Measurements from ENCODE around the gene RUNX2. TPM values are rescaled to one million over a fixed set of nuclear protein-coding genes. Genes with fewer than 3 reads are reported as not detected.

RUNX2 gene
- total and polyA plus RNA-seq, 2 of the 8 experiments (the other 6 are each of a cell fraction or from before 2014, with no cell fraction given), result 0.26 to 1.2 TPM

DNA sequence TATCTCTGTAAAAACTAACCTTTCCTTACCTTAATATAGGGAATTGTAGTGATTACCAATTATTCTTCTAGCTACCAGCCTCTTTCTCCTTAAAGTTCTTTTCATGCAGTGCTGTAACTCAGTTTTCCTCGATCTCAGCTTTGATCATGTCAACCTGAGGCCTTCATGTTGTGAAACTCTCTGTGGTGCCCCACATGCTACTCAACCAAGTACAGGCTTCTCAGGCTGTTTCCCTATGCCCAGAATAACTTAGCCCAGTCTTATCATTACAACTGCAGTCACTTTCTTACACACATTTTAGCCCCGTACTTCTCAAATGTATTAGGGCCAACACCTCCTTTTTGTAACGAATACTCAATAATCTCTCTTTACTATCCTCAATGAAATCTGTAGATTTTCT is 139.7 kb downstream of the RUNX2 start:
- POLR2A ChIA-PET (ENCODE audit: partially characterized antibody), result no interaction called here
- WGBS, 2 experiments (ENCODE audit: extremely low coverage in 1 of 2, insufficient coverage in 1 of 2, insufficient read length in 1 of 2, insufficient replicate concordance in 2 of 2, low coverage in 1 of 2, low lambda C conversion rate in 2 of 2, missing lambda C conversion rate in 1 of 2), result 92% methylated on average over 3 of the region's 3 CpGs; no CpG with 5 or more reads in 1 of the 2 experiments
- TF ChIP-seq SP2 (IDR thresholded peaks at IDR 0.05; ENCODE audit: low read length) (no peak), SIRT6 (IDR thresholded peaks at IDR 0.05; ENCODE audit: low read length) (no peak), BRCA1 (IDR thresholded peaks at IDR 0.05; ENCODE audit: low read depth, low read length) (no peak), SAP30 (IDR thresholded peaks at IDR 0.05; ENCODE audit: insufficient read depth, insufficient replicate concordance, low read length) (no peak), SIX5 (IDR thresholded peaks at IDR 0.05; ENCODE audit: low read depth, low read length) (no peak), BCL11A (IDR thresholded peaks at IDR 0.05; ENCODE audit: low read depth in 2 of 2, low read length in 2 of 2) (no peak), CTCF (IDR thresholded peaks at IDR 0.05; ENCODE audit: control extremely low read depth in 1 of 3, insufficient read depth in 1 of 3, low read depth in 1 of 3, low read length in 3 of 3) (no peak), RFX5 (IDR thresholded peaks at IDR 0.05; ENCODE audit: borderline replicate concordance, low read depth, low read length) (no peak), ZNF274 (IDR thresholded peaks at IDR 0.05; ENCODE audit: borderline replicate concordance, extremely low read depth, low read length) (no peak), RAD21 (IDR thresholded peaks at IDR 0.05 in 1 of 2, conservative IDR thresholded peaks at IDR 0.05 in 1 of 2; ENCODE audit: low read depth in 2 of 2, low read length in 2 of 2) (no peak)
- TF ChIP-seq, protein P1, sequence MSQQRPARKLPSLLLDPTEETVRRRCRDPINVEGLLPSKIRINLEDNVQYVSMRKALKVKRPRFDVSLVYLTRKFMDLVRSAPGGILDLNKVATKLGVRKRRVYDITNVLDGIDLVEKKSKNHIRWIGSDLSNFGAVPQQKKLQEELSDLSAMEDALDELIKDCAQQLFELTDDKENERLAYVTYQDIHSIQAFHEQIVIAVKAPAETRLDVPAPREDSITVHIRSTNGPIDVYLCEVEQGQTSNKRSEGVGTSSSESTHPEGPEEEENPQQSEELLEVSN (IDR thresholded peaks at IDR 0.05), result no peak

More for the DNA sequence above, 139.7 kb downstream of the RUNX2 start:
- Histone ChIP-seq H2AFZ (ENCODE audit: low read length) (no peak overlapping the region), H4K8ac (ENCODE audit: extremely low read depth, insufficient read depth, low read length) (no peak overlapping the region), H3K79me1 (ENCODE audit: low read depth, low read length) (no peaks in the 10 kb centered on the region), H2BK12ac (ENCODE audit: low read depth, low read length) (no peak overlapping the region), H4K91ac (replicated peaks; ENCODE audit: insufficient read length, low read length) (no peak overlapping the region), H4K20me1 (replicated peaks in 1 of 2; ENCODE audit: control insufficient read depth in 1 of 2, insufficient read depth in 2 of 2, low read length in 2 of 2) (no peaks in the 10 kb centered on the region), H3K4me1 (replicated peaks in 1 of 4; ENCODE audit: control insufficient read depth in 3 of 4, insufficient read depth in 4 of 4, low read length in 3 of 4) (no peaks in the 10 kb centered on the region), H3K27ac (ENCODE audit: low read depth, low read length) (no peak overlapping the region), H3K9me3 (ENCODE audit: insufficient read depth in 2 of 2, low read depth in 1 of 2, low read length in 1 of 2) (no peaks in the 10 kb centered on the region), H2AK5ac (ENCODE audit: low read depth, low read length) (no peak overlapping the region), H3K18ac (ENCODE audit: extremely low read depth, low read length) (no peak overlapping the region), H2BK120ac (replicated peaks; ENCODE audit: low read depth, low read length) (no peak overlapping the region), H3K23me2 (ENCODE audit: low read depth, low read length) (no peaks in the 10 kb centered on the region), H3K36me3 (ENCODE audit: control insufficient read depth in 2 of 4, insufficient read depth in 4 of 4, low read length in 3 of 4) (no peaks in the 10 kb centered on the region), H4K5ac (ENCODE audit: insufficient read length, low read depth, low read length) (no peak overlapping the region), H2BK15ac (ENCODE audit: low read length) (no peak overlapping the region), H3K4ac (replicated peaks; ENCODE audit: insufficient read length, low read depth, low read length) (no peak overlapping the region), H3K79me2 (ENCODE audit: control insufficient read depth in 1 of 2, insufficient read depth in 2 of 2, low read length in 2 of 2) (no peaks in the 10 kb centered on the region), H3K4me2 (ENCODE audit: insufficient read depth in 1 of 2, low read depth in 2 of 2, low read length in 2 of 2) (no peak overlapping the region), H3K4me3 (ENCODE audit: extremely low read depth in 1 of 4, insufficient read depth in 2 of 4, low read depth in 3 of 4, low read length in 4 of 4) (no peak overlapping the region), H3K9ac (replicated peaks in 1 of 4; ENCODE audit: extremely low read depth in 1 of 4, low read depth in 3 of 4, low read length in 3 of 4) (no peak overlapping the region), H3K23ac (ENCODE audit: insufficient read length) (no peak overlapping the region), H3K27me3 (replicated peaks in 1 of 4; ENCODE audit: control insufficient read depth in 3 of 4, extremely low read depth in 1 of 4, insufficient read depth in 3 of 4, low read length in 3 of 4) (no peaks in the 10 kb centered on the region), H2BK20ac (ENCODE audit: low read length) (no peak overlapping the region), H2BK5ac (ENCODE audit: low read depth, low read length) (no peak overlapping the region), H3K14ac (ENCODE audit: insufficient read length) (no peak overlapping the region), H3K56ac (replicated peaks; ENCODE audit: insufficient read length, low read depth, low read length) (no peak overlapping the region)
- FAIRE-seq, result no peak
- CTCF ChIA-PET (ENCODE audit: partially characterized antibody), result interaction anchor here (0.6 kb wide), 1 partner anchor 103 kb away, joined by 3 read pairs; no protein-coding TSS in a partner anchor
- DNase-seq (ENCODE audit: low read depth in 1 of 2, low spot score in 2 of 2), result no peak

Data from H1 (cell line).